OCI-LY7 (cell line): ENCODE measurements around the gene MYO9B. TPM values are rescaled to one million over a fixed set of nuclear protein-coding genes. Genes with fewer than 3 reads are reported as not detected.
A peak's percentile ranks its signal among the peaks of the same experiment; 100 is the strongest.

Experiments used
- BruUV-seq: library from RNA; stranded (reverse); fragments of 400-500 nt; replicated peaks from 2 replicates; lab custom pipeline; 2021; lab: Mats Ljungman, UMichigan
- CTCF ChIA-PET: fragments of 300-600 bp; sonication (Branson Sonifier 250); formaldehyde crosslinking; loops from one replicate; lab custom pipeline; 2022; ENCODE audit warnings: antibody characterized with exemption; ENCODE audit not compliant: unreplicated experiment; lab: Charles Lee
- POLR2A ChIA-PET: fragments of 300-600 bp; sonication (Branson Sonifier 250); formaldehyde crosslinking; loops from one replicate; lab custom pipeline; 2022; ENCODE audit warnings: antibody characterized with exemption; lab: Charles Lee
- DNase-seq: peaks from one replicate; pipeline ENCODE4 v3.0.0-alpha.2; 2015; ENCODE audit warnings: low spot score
- H2AFZ ChIP-seq: fragments of 200-600 bp; sonication (generic), shearing (Covaris generic); 2 replicates; pipeline ENCODE4 v1.6.1; 2014; ENCODE audit warnings: mild to moderate bottlenecking, antibody characterized with exemption, low read length, moderate library complexity
- H3K27ac ChIP-seq: fragments of 200-600 bp; sonication (generic); 2 replicates; pipeline ENCODE4 v1.5.1; 2014; ENCODE audit warnings: mixed run types, low read depth, mild to moderate bottlenecking, moderate library complexity, low read length, inconsistent platforms; ENCODE audit not compliant: poor library complexity, severe bottlenecking
- H3K36me3 ChIP-seq: fragments of 200-600 bp; sonication (generic); 2 replicates; pipeline ENCODE4 v1.6.1; 2014; ENCODE audit warnings: mild to moderate bottlenecking, antibody characterized with exemption, low read length, moderate library complexity, mixed read lengths; ENCODE audit not compliant: insufficient read depth
- H3K4me1 ChIP-seq: fragments of 200-600 bp; sonication (generic); 2 replicates; pipeline ENCODE4 v1.5.1; 2014; ENCODE audit warnings: mild to moderate bottlenecking, low read length; ENCODE audit not compliant: insufficient read depth, poor library complexity, severe bottlenecking
- H3K4me2 ChIP-seq: fragments of 200-600 bp; sonication (generic); 2 replicates; pipeline ENCODE4 v1.6.1; 2014; ENCODE audit warnings: mild to moderate bottlenecking, low read length
- H3K4me3 ChIP-seq: fragments of 200-600 bp; sonication (generic); 2 replicates; pipeline ENCODE4 v1.5.1; 2014; ENCODE audit warnings: mild to moderate bottlenecking, low read depth, low read length; ENCODE audit not compliant: poor library complexity, severe bottlenecking
- H3K79me2 ChIP-seq: fragments of 200-600 bp; sonication (generic); 2 replicates; pipeline ENCODE4 v1.6.1; 2016; ENCODE audit warnings: low read depth, mild to moderate bottlenecking, low read length, moderate library complexity, mixed read lengths; ENCODE audit not compliant: insufficient read depth
- H3K9me2 ChIP-seq: fragments of 200-600 bp; sonication (generic); 2 replicates; pipeline ENCODE4 v1.6.1; 2016; ENCODE audit warnings: mild to moderate bottlenecking, low read length, mixed read lengths; ENCODE audit not compliant: insufficient read depth
- H3K9me3 ChIP-seq: fragments of 200-600 bp; sonication (generic); 2 replicates; pipeline ENCODE4 v1.6.1; 2014; ENCODE audit warnings: mild to moderate bottlenecking, mixed run types, low read length, mixed read lengths
- H4K20me1 ChIP-seq: fragments of 200-600 bp; sonication (generic); 2 replicates; pipeline ENCODE4 v1.6.1; 2014; ENCODE audit warnings: mild to moderate bottlenecking, antibody characterized with exemption, low read length, moderate library complexity, mixed read lengths; ENCODE audit not compliant: insufficient read depth
- CTCF ChIP-seq: fragments of 200-600 bp; sonication (generic); conservative IDR thresholded peaks from 2 replicates; pipeline ENCODE4 v1.5.1; 2014; ENCODE audit warnings: mild to moderate bottlenecking, antibody characterized with exemption, low read length, moderate library complexity, mixed read lengths
- EZH2phosphoT487 ChIP-seq: fragments of 200-600 bp; sonication (generic); IDR thresholded peaks from 2 replicates; pipeline ENCODE4 v1.6.1; 2018; ENCODE audit warnings: low read depth, borderline replicate concordance, mild to moderate bottlenecking, mixed run types, antibody characterized with exemption, low read length, moderate library complexity, mixed read lengths
- intact Hi-C: fragments of 100-400 bp; cut with micrococcal nuclease; formaldehyde crosslinking; loops from one replicate; pipeline ENCODE4 v1.10.0; 2022; ENCODE audit not compliant: unreplicated experiment
- total RNA-seq, 2 experiments: library from RNA; depleted of rRNA in 1 of 2; stranded (reverse); fragments of >200 nt in 1 of 2; shearing (Covaris generic) in 1 of 2; gene quantifications; 2 replicates each; pipeline ENCODE4 v1.2.3, GENCODE V29; 2014 to 2022

Gene MYO9B
- total RNA-seq, 2 experiments from 2014 or later, result 74.7 to 150 TPM

- CTCF ChIA-PET, result no interaction called here
- POLR2A ChIA-PET, result interaction anchor here (0.5 kb wide), 1 partner anchor 222 kb away, joined by 4 read pairs; no protein-coding TSS in a partner anchor
- no TSS peak for BruUV-seq
- no peak overlapping the region for H3K4me3 ChIP-seq
- H3K9me3 ChIP-seq, result no peaks in the 10 kb centered on the region
- TF ChIP-seq EZH2phosphoT487 (no peak), CTCF (no peak)
- H3K9me2 ChIP-seq, result no peaks in the 10 kb centered on the region
- intact Hi-C loops, result no loop called here
- H3K4me1 ChIP-seq, result no peaks in the 10 kb centered on the region
- DNase-seq, result peak; percentile 22
- H3K79me2 ChIP-seq, result no peaks in the 10 kb centered on the region
- H2AFZ ChIP-seq, result no peak overlapping the region
- no peak overlapping the region for H3K27ac ChIP-seq
- H3K36me3 ChIP-seq, result no peaks in the 10 kb centered on the region
- no peaks in the 10 kb centered on the region for H4K20me1 ChIP-seq
- H3K4me2 ChIP-seq, result no peak overlapping the region
Observed at GRCh38 chr19:17035842-17036424, 39.6 kb upstream of the MYO9B start.

GRCh38 chr19:17036640-17037039 lies 38.9 kb upstream of the MYO9B start:
- TF ChIP-seq EZH2phosphoT487 (no peak), CTCF (no peak)
- Histone ChIP-seq H3K9me3 (no peaks in the 10 kb centered on the region), H2AFZ (no peak overlapping the region), H3K4me1 (no peaks in the 10 kb centered on the region), H3K36me3 (no peaks in the 10 kb centered on the region), H3K27ac (no peak overlapping the region), H3K4me3 (no peak overlapping the region), H3K9me2 (no peaks in the 10 kb centered on the region), H3K79me2 (no peaks in the 10 kb centered on the region), H4K20me1 (no peaks in the 10 kb centered on the region), H3K4me2 (no peak overlapping the region)
- no TSS peak for BruUV-seq
- ChIA-PET POLR2A (no interaction called here), CTCF (no interaction called here)
- intact Hi-C loops, result no loop called here
- DNase-seq, result no peak

GRCh38 chr19:17037184-17037583 lies 38.4 kb upstream of the MYO9B start:
- H4K20me1 ChIP-seq, result no peaks in the 10 kb centered on the region
- ChIA-PET CTCF (no interaction called here), POLR2A (no interaction called here)
- no peaks in the 10 kb centered on the region for H3K4me1 ChIP-seq
- H3K4me2 ChIP-seq, result no peak overlapping the region
- BruUV-seq, result no TSS peak
- DNase-seq, result no peak
- intact Hi-C loops, result no loop called here
- no peak overlapping the region for H3K27ac ChIP-seq
- H3K36me3 ChIP-seq, result no peaks in the 10 kb centered on the region
- H3K9me2 ChIP-seq, result no peaks in the 10 kb centered on the region
- no peaks in the 10 kb centered on the region for H3K9me3 ChIP-seq
- TF ChIP-seq EZH2phosphoT487, result no peak
- TF ChIP-seq CTCF, result no peak
- no peaks in the 10 kb centered on the region for H3K79me2 ChIP-seq
- no peak overlapping the region for H3K4me3 ChIP-seq
- H2AFZ ChIP-seq, result no peak overlapping the region
